Measurements from ENCODE around the gene ZNF423. TPM values are rescaled to one million over a fixed set of nuclear protein-coding genes. Genes with fewer than 3 reads are reported as not detected.

Gene ZNF423
- total RNA-seq, 2 experiments from 2014 or later, result not detected

GRCh38 chr16:49482690-49483089 lies 373.2 kb downstream of the ZNF423 start:
- DNase-seq, result no peak
- H3K27me3 Mint-ChIP-seq, result peaks cover 5% of the 10 kb centered on the region
- no peaks in the 10 kb centered on the region for H3K36me3 Mint-ChIP-seq (ENCODE audit: low read depth)
- ChIA-PET POLR2A (no interaction called here), CTCF (no interaction called here)
- no peak overlapping the region for H3K27ac Mint-ChIP-seq
- H3K9me3 Mint-ChIP-seq, result no peaks in the 10 kb centered on the region
- no peak overlapping the region for H3K4me3 Mint-ChIP-seq
- ATAC-seq, result no peak
- TF ChIP-seq CTCF (IDR thresholded peaks at IDR 0.05), result no peak
- intact Hi-C loops (cut with micrococcal nuclease), result no loop called here
- H3K4me1 Mint-ChIP-seq (ENCODE audit: low read depth), result no peaks in the 10 kb centered on the region

GRCh38 chr16:49478616-49479015 lies 377.3 kb downstream of the ZNF423 start:
- peaks cover 5% of the 10 kb centered on the region for H3K27me3 Mint-ChIP-seq
- intact Hi-C loops (cut with micrococcal nuclease), result no loop called here
- no peak for DNase-seq
- ATAC-seq, result no peak
- no peaks in the 10 kb centered on the region for H3K36me3 Mint-ChIP-seq (ENCODE audit: low read depth)
- no peaks in the 10 kb centered on the region for H3K9me3 Mint-ChIP-seq
- no peak for TF ChIP-seq CTCF (IDR thresholded peaks at IDR 0.05)
- no peak overlapping the region for H3K4me3 Mint-ChIP-seq
- CTCF ChIA-PET, result no interaction called here
- POLR2A ChIA-PET, result no interaction called here
- H3K27ac Mint-ChIP-seq, result no peak overlapping the region
- H3K4me1 Mint-ChIP-seq (ENCODE audit: low read depth), result no peaks in the 10 kb centered on the region

- CTCF ChIA-PET, result no interaction called here
- H3K4me1 Mint-ChIP-seq (ENCODE audit: low read depth), result no peaks in the 10 kb centered on the region
- no peaks in the 10 kb centered on the region for H3K36me3 Mint-ChIP-seq (ENCODE audit: low read depth)
- H3K27me3 Mint-ChIP-seq, result peaks cover 5% of the 10 kb centered on the region
- ATAC-seq (no peak), DNase-seq (no peak)
- intact Hi-C loops (cut with micrococcal nuclease), result no loop called here
- no peaks in the 10 kb centered on the region for H3K9me3 Mint-ChIP-seq
- H3K4me3 Mint-ChIP-seq, result no peak overlapping the region
- H3K27ac Mint-ChIP-seq, result no peak overlapping the region
- no peak for TF ChIP-seq CTCF (IDR thresholded peaks at IDR 0.05)
- POLR2A ChIA-PET, result no interaction called here
Observed at GRCh38 chr16:49478107-49478506, 377.8 kb downstream of the ZNF423 start.

- no peaks in the 10 kb centered on the region for H3K9me3 Mint-ChIP-seq
- DNase-seq (no peak), ATAC-seq (no peak)
- no peak for TF ChIP-seq CTCF (IDR thresholded peaks at IDR 0.05)
- ChIA-PET POLR2A (no interaction called here), CTCF (no interaction called here)
- H3K4me3 Mint-ChIP-seq, result no peak overlapping the region
- no peaks in the 10 kb centered on the region for H3K36me3 Mint-ChIP-seq (ENCODE audit: low read depth)
- intact Hi-C loops (cut with micrococcal nuclease), result no loop called here
- H3K27me3 Mint-ChIP-seq, result peaks cover 5% of the 10 kb centered on the region
- H3K27ac Mint-ChIP-seq, result no peak overlapping the region
- H3K4me1 Mint-ChIP-seq (ENCODE audit: low read depth), result no peaks in the 10 kb centered on the region
Observed at GRCh38 chr16:49477250-49477895, 378.5 kb downstream of the ZNF423 start.

GRCh38 chr16:49474741-49475140 lies 381.2 kb downstream of the ZNF423 start:
- CTCF ChIA-PET, result no interaction called here
- no peak for DNase-seq
- H3K27me3 Mint-ChIP-seq, result no peaks in the 10 kb centered on the region

More at GRCh38 chr16:49474741-49475140, 381.2 kb downstream of the ZNF423 start:
- no peaks in the 10 kb centered on the region for H3K36me3 Mint-ChIP-seq (ENCODE audit: low read depth)
- no peaks in the 10 kb centered on the region for H3K4me1 Mint-ChIP-seq (ENCODE audit: low read depth)
- no peak overlapping the region for H3K4me3 Mint-ChIP-seq
- ATAC-seq, result no peak
- TF ChIP-seq CTCF (IDR thresholded peaks at IDR 0.05), result no peak
- POLR2A ChIA-PET, result no interaction called here
- no peaks in the 10 kb centered on the region for H3K9me3 Mint-ChIP-seq
- intact Hi-C loops (cut with micrococcal nuclease), result no loop called here
- no peak overlapping the region for H3K27ac Mint-ChIP-seq

All from activated CD8-positive, alpha-beta T cell treated with anti-CD3 and anti-CD28 coated beads for 36 hours (primary cell).